PFSK-1 (cell line): ENCODE results near the gene PIK3CG.

ENCODE experiments used
- FOXP2 ChIP-seq: optimal IDR thresholded peaks from 2 replicates; pipeline ENCODE3; 2011; ENCODE audit warnings: borderline replicate concordance, control low read depth, inconsistent platforms; ENCODE audit not compliant: insufficient read depth; ENCODE audit errors: extremely low read length, extremely low read depth
- POLR2AphosphoS5 ChIP-seq: IDR thresholded peaks from 2 replicates; pipeline ENCODE4 v1.6.1; 2012; ENCODE audit warnings: low read depth, mild to moderate bottlenecking, control low read depth, low read length, moderate library complexity
- REST ChIP-seq, 2 experiments: IDR thresholded peaks; 2 replicates each; pipeline versions ENCODE4 v1.6.1 to v1.8.0; 2011 to 2012; ENCODE audit warnings: low read depth in 2 of 2, low read length in 2 of 2, control low read depth in 1 of 2, inconsistent platforms in 1 of 2, mild to moderate bottlenecking in 1 of 2, moderate library complexity in 1 of 2; ENCODE audit not compliant: insufficient read depth in 1 of 2
- SIN3A ChIP-seq: IDR thresholded peaks from 2 replicates; pipeline ENCODE4 v1.6.1; 2012; ENCODE audit warnings: mild to moderate bottlenecking, low read length, moderate library complexity, borderline replicate concordance; ENCODE audit not compliant: insufficient read depth
- TAF1 ChIP-seq: IDR thresholded peaks from 2 replicates; pipeline ENCODE4 v1.6.1; 2012; ENCODE audit warnings: low read length, control low read depth, borderline replicate concordance; ENCODE audit not compliant: insufficient read depth

- TF ChIP-seq POLR2AphosphoS5 = no peak
- no peak for TF ChIP-seq SIN3A
- TF ChIP-seq TAF1 = no peak
- TF ChIP-seq REST (IDR thresholded peaks at IDR 0.05; ENCODE audit: insufficient read depth in 1 of 2, low read depth in 2 of 2, low read length in 2 of 2) = no peak
- no peak for TF ChIP-seq FOXP2
Observed at GRCh38 chr7:106887421-106887820, 22.3 kb downstream of the PIK3CG start.
